ENCODE results near the gene IL4R. TPM values are rescaled to one million over a fixed set of nuclear protein-coding genes. Genes with fewer than 3 reads are reported as not detected.

Gene IL4R
- total RNA-seq, 1 donor from 2014 or later: 36.8 TPM

DNA sequence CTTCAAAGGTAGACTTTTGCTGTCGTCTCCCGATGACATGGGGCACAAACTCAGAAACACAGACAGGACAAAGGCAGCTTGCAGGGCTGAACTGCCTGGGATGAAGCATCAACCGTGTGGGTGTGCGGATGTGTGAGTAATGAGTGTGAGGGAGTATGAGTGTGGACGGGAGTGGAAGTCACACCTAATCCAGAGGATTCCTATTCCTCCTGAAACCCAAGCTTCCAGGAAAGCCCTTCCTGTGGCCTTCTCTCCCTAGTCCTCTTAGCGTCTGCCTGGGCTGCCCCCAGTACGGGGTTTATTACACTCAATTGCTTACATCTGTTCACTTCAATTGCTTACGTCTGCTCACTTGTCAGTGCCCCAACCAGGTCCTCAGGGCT is 2.3 kb upstream of the IL4R start:
- no peak overlapping the region for H3K4me3 ChIP-seq (ENCODE audit: low read depth, low read length)
- DNase-seq (ENCODE audit: low read depth): no peak
- no peak for TF ChIP-seq CTCF (conservative IDR thresholded peaks at IDR 0.05; ENCODE audit: low read depth, low read length)

DNA sequence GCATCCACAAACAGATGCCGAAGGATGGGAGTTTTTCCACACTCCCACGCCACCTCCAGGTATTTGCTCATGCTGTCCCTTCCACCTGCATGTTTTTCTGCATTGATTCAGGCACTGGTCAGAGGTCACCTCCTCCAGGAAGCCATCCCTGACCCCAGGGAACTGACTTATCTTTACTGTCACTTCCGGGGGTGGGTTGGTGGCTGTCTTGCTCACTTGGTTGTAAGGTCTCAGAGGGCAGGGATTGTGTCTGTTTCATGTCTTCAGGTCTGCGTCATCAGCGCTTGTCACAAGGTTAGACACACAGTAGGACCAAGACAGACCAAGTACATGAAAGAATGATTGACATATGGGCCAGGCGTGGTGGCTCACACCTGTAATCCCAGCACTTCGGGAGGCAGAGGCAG is 1.9 kb upstream of the IL4R start:
- H3K4me3 ChIP-seq (ENCODE audit: low read depth, low read length): no peak overlapping the region
- no peak for TF ChIP-seq CTCF (conservative IDR thresholded peaks at IDR 0.05; ENCODE audit: low read depth, low read length)
- DNase-seq (ENCODE audit: low read depth): no peak

DNA sequence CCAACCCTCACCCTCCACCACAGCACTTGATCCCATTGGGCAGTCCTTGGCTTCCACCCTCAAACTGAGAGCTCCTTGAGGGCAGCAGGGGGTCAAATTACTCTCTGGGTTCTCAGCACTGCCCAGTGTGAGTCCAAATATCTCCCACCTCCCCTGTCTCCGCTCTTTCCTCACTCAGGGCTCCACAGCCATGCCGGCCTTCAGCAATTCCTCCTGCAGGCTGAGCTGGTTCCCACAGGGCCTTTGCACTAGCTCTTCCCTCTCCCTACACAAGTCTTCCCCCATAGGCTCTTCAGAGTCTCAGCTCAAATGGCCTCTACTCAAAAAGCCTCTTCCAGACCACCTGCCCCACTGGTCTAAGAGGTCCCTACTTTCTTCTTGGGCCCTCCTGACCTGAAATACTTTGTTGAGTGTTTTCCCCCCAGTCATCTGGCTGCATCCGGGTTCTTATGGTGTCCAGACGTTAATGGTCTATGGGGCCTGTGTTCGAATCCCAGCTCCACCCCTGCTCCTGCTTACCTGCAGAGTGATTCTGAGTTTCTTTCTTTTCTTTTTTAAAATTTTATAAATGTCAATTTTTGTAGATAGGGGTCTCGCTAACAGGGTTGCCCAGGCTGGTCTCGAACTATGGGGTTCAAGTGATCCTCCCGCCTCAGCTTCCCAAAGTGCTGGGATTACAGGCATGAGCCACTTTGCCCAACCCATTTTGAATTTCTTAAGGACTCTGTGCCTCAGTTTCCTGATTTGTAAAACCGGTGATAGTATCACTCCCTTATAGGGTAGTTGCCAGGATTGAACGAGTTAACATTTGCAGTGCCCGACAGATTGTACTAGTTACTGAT is 973 bp upstream of the IL4R start:
- DNase-seq (ENCODE audit: low read depth): no peak
- TF ChIP-seq CTCF (conservative IDR thresholded peaks at IDR 0.05; ENCODE audit: low read depth, low read length): no peak

DNA sequence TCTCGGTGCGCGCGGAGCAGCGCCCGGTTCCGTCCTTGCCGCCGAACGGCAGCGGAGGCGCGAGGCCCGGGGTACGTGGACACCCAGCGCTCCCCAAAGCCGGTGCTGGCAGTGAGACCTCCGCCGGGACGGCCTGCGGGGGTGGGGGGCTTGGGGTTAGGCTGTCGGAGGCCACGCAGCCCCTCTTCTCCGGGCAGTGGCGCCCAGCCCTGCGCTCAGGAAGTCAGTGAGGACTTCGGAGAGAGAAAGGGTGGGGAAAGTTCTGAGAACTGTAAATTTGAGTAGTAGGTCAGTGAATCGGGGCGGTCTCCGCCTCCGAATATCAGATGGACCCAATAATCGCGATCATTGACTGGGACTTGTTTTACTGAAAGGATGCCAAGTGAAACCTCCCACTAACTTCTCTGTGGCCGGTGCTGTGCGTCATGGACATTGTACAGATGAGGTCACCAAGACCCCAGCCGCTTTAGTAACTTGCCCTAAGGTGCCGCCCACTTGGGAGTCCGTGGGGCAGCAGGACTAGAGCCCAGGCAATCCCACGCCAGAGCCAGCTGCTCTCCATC is 468 bp downstream of the IL4R start:
- H3K4me3 ChIP-seq (ENCODE audit: low read depth, low read length): peak overlapping the region; percentile 88
- peak; percentile 59 for DNase-seq (ENCODE audit: low read depth)
- TF ChIP-seq CTCF (conservative IDR thresholded peaks at IDR 0.05; ENCODE audit: low read depth, low read length): no peak

More for the DNA sequence above, 973 bp upstream of the IL4R start:
- H3K4me3 ChIP-seq (ENCODE audit: low read depth, low read length): peak overlapping the region; percentile 88

DNA sequence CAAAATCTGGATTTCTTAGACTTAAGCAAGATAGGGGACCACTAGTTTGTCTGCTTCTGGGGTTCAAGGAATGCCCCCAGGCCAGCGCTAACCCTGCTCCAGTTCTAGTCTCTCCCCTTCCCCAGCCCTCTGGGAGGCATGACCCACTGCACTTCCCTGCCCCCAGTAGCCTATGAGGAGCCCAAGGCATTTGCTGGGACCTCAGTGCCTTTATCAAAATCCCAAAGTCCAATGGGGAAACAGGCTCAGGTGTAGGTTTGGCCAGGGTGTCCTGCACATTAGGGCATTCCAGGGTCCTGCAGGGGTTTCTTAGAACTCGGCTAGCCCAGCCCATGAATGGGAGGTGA is 1.2 kb downstream of the IL4R start:
- peak overlapping the region; percentile 88 for H3K4me3 ChIP-seq (ENCODE audit: low read depth, low read length)
- no peak for TF ChIP-seq CTCF (conservative IDR thresholded peaks at IDR 0.05; ENCODE audit: low read depth, low read length)
- no peak for DNase-seq (ENCODE audit: low read depth)

DNA sequence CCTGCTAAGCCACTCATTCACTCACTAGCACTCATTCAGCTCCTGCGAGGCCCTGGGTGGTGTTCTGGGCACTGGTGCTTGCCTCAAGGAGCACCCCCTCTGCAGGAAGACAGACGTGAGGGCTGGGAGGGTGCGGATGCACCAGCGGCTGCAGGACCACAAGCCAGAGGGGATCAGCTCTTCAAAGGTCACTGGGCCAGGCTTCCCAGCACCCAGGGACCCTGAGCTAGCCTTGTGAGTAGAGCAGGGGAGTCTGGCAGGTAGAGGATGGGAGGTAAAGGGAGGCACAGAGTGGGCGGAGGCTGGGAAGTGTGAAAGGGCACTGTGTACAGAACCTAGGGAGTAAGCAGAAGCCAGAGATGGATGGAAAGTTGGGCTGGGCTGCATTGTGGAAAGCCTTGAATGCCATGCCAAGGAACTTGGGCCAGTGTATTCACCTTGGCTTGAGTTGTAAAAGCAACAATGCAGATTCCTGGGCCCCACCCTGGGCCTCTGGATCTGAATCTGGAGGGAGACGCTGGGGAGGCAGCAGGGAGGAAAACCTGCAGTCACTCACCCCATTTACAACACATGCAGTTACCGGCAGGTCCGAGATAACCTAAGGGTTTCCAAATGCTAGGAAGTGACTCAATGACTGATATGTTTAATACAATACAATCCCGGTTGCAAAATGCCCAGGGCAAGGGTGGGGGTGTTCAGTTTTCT is 1.7 kb downstream of the IL4R start:
- no peak for TF ChIP-seq CTCF (conservative IDR thresholded peaks at IDR 0.05; ENCODE audit: low read depth, low read length)
- H3K4me3 ChIP-seq (ENCODE audit: low read depth, low read length): peak overlapping the region; percentile 88
- no peak for DNase-seq (ENCODE audit: low read depth)

Measured in epithelial cell of proximal tubule (primary cell).